Amygdala (tissue), 56 donors: Measurements from ENCODE around the gene HINT1.
"Not testable (repeated sequence)": the region's sequence is repeated elsewhere in the genome, so short reads cannot be mapped to it uniquely, and the experiment has no call there.

ENCODE experiments used
- DNase-seq, 56 donors: peaks; one replicate each; lab custom pipeline; 2025; lab: John Stamatoyannopoulos, UW

HINT1 gene

DNA sequence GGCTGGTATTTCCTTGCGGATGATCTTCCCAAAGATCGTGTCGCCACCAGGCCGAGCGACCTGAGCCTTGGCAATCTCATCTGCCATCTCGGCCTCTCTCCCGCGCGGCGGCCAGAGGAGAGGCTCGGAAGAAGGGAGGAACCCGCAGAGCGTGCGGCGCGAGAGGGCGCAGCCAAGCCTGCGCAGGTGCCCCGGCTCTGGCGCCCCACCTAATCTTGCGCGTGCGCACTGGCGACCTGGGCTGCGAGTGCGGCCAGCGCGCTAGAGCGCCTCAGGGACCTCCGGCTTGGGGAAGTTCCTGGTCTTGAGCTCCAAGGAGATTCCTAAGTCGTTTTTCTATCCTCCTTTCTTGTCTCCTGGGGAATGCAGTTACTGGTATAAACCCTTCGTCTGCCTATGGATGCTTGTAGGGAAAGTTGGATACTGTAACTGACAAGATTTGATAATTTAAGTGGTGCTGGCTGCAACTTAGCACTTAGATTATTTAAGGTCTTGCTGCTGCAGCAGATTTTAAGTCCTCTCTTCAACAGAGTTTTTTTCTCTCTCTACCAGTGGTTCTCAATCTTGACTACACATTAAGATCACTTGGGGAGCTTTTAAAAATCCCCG, at the start of gene HINT1:
Gene HINT1 (minus strand): TSS at position 138 of the 609 bp plus-strand sequence. CDS start 51 bp downstream, at position 87.
- DNase-seq: peak; percentile 23 to 91 (median 75)

DNA sequence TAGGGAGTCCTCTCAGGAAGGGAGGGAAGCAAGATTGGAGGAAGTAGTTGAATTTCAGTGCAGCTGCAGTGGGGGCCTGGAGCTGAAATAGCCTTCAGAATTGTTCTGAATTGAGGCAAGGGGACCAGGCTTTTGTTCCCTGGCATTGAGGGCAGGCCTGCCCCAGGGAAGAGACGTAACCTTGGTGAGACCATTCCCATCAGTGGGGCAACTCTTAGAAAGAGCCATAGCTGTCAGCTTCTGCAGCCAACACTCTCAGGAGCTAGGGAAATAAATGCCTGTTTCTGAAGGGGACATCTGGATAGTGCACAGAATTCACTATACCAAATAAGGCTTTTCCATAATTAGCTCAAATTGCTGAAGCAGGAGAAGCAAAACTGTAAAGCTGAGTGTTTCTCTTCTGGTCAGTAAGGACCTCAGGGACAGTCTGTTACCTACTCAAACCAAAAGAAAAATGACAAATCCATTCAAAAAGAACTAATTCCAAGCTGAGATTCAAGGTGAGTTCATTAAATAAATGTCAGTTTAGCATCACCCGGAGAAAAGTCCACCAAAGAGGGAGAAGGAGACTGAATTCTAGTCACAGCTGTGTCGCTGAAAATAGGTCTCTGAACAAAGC, 49.7 kb upstream of the HINT1 start:
- DNase-seq: no peak

GRCh38 chr5:131212471-131213021, 47.5 kb upstream of the HINT1 start:
- DNase-seq: no peak

DNA sequence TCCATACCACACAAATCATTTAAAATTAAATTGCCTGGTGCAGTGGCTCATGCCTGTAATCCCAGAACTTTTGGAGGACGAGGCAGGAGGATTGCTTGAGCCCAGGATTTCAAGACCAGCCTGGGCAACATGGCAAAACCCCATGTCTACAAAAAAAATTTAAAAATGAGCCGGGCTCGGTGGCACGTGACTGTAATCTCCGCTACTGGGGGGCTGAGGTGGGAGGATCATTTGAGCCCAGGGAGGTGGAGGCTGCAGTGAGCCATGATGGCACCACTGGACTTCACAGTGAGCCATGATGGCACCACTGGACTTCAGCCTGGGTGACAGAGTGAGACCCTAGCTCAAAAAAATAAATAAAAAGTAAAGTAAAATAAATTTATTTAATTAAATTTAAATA, 46.6 kb upstream of the HINT1 start:
- DNase-seq: no peak

DNA sequence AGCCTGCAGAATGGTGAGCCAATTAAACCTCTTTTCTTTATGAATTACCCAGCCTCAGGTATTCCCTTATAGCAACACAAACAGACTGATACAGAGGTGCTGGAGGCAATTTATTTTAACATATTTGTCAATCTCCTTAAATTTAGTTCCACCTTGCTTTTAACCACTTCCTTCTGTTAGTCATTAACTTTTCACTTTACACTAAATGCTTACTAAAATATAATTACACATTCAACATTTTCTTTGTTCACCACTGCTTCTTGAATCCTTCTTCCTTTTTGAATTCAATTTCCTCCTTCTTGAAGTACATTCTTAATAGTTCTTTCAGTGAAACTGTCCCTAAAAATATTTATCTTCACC, 45.1 kb upstream of the HINT1 start:
- DNase-seq: no peak

DNA sequence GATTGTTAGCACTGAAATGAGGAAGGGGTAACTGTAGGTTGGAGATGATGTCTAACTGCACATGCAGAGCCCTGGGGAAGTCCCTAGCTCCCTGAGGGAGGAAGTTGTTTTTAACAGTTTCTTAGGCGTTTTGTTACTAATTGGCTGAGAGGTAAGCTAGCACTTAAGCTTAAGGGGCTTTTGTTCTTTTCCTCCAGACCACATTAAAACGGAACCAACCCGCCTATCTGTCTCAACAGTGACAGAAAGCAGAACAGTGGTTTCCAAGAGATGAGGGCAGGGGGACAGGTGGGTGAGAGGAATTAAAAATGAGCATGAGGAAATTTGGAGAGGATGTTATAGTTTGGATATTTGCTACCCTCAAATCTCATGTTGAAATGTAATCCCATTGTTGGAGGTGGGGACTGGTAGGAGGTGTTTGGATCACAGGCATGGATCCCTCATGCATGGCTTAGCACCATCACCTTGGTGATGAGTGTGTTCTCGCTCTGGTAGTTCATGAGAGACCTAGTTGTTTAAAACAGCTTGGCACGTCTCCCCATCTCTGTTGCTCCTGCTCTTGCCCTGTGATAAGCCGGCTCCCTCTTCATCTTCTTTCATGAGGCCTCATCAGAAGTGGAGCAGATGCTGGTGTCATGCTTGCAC, 44.6 kb upstream of the HINT1 start:
- DNase-seq: peak in 1 of 56 donors; percentile 5

DNA sequence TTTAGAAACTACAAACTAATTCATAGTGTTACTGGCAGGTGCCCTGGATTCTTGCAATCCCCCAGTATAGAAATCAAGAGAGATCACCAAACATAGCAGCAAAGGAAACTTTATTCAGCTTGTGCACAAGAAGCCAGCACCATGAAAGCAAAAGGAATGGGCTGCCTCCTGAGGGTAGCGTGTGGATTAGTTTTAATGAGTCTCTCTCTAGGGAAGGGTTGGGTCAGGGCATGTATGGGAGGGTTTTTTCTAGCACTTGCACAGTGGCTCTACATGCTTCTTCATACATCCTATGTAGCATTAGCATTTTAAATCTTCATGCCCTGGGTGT, 44.1 kb upstream of the HINT1 start:
- DNase-seq: no peak

DNA sequence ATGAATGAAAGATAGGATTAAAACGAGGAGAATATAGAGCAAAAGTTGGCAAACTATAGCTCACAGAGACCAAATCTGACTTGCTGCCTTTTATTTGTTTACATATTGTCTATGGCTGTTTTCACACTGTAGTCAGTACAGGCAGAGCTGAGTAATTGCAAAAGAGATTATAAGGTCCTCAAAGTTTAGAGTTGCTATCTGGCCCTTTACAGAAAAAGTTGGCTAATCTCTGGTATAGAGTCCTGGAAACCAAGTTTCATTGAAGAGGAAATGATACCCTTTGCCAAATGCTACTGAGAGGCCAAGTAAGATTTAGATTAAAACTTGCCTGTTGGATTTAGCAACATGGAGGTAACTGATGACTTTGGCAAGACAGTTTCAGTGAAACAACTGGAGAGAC, 41.7 kb upstream of the HINT1 start:
- no peak for DNase-seq

DNA sequence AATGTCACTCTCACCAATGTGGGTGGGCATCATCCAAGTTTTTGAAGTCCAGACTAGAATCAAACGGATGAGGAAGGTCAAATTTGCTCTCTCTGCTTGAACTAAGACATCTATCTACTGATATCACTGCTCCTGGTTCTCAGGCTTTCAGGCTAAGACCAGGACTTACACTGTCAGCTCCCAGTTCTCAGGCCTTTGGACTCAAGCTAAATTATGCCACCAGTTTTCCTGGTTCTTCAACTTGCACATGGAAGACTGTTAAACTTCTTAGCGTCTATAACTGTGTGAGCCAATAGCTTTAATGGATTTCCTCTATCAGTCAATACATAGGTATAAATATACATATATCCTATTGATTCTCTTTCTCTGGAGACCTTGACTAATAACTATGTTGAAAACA, 41.0 kb upstream of the HINT1 start:
- no peak for DNase-seq

- DNase-seq: no peak
These were observed 39.9 kb upstream of the HINT1 start for GRCh38 chr5:131204964-131205363.

DNA sequence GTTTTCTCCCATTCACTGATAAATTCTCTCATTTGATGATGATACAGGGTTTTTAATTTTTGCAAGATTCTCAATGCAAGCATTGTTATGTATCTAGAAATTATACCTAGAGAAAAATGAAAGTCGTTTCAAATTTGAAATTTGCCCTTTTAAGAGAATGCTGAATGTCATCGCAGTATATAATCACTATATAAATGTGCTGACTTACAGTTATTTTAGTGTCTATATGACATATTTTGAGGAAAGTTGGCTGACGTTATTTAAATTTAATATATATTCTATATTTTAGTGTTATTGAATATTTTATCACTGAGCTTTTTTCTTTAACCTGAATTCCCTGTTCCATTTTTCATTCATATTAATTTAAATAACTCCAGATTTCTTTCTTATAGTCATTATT, 35.5 kb upstream of the HINT1 start:
- DNase-seq: no peak

GRCh38 chr5:131198625-131199024, 33.6 kb upstream of the HINT1 start:
- DNase-seq: no peak

- DNase-seq: no peak
These were observed 31.3 kb upstream of the HINT1 start for GRCh38 chr5:131196331-131196730.

DNA sequence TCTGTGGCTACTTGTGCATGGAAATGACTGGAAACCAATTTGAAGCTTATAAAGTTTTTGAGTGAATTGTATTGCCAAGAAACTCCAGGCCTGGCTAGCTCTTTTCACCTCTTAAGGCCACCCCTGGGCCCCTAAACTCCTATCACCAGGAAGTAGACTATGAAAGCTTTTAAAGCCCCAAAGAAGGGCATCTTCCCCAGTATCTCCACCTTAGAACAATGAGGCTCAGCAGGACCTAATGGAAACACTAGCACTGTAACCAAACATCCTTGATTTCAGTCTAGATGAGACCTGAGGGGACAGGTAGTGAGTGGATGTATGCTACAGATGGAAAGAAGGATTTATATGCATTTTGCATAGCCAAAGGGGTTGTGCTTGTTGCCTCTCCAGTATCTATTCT, 30.6 kb upstream of the HINT1 start:
- DNase-seq: no peak

DNA sequence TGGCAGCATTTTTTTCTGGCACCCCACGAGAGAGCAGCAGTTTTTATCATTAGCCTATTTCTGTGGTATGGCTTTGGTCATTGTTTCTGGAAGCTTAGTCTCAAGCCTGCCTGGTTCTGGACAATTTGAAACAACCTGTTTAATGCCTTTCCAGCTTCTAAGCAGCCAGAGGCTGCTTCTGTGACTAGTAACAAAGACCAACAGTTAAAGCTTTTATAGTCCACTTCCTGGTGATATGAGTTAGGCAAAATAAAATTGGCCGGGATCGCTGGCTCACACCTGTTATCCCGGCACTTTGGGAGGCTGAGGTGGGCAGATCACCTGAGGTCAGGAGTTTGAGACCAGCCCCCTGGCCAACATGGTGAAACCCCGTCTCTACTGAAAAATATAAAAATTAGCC, 29.7 kb upstream of the HINT1 start:
- no peak for DNase-seq

DNA sequence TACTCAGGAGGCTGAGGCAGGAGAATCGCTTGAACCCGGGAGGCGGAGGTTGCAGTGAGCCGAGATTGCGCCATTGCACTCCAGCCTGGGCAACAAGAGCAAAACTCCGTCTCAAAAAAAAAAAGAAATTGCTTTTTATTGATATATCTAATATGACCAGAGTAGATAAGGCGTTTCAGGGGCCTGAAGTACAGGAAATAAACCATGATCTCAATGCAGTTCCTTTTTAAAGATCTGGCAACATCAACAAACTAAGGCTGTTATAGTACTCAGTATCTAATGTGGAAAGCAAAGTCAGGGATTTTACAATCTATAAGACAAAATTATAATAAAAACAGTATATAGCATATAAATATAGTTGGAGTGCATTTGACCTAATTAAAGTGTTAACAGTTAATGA, 28.8 kb upstream of the HINT1 start:
- not testable (repeated sequence) for DNase-seq

DNA sequence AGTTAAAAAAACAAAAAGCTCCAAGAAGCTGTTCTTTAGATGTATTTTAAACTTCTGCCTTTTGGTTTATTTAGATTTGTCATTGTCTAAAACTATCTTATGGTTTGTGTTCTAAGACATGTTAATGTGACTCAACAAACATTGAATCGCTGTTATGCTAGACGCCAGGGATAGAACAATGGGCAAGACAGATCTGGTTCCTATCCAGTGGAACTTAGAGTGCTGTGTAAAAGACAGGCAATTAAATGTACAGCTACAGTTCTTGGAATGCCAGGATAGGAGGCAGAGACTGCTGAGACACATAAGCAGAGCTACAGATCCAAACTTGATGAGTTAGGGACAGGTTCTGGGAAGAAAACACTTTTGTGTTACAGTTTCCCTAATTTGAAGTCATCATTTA, 28.1 kb upstream of the HINT1 start:
- peak in 1 of 56 donors; percentile 12 for DNase-seq

DNA sequence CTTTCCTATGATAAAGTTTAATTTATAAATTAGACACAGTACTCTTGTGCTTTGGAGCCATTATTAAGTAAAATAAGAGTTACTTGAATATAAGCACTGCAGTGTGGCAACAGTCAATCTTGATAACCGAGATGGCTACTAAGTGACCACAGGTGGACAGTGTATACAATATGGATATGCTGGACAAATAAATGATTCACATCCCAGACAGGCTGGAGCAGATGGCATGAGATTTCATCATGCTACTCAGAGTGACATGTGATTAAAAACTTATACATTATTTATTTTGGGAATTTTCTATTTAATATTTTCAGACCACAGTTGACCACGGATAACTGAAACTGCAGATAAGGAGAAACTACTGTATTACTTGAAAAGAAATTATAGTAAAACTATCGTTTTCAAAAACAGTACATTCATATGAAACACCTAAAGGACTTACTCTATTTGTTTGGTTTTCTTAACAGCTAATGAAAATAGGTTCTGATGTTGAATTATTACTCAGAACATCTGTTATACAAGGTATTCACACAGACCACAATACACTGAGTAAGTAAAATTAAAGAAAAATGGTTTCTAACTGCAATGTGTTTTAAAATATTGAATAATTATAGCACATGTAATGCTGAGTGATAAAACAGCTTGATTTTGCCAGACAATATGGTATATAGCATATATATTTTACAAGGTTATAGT, 21.7 kb upstream of the HINT1 start:
- no peak for DNase-seq

DNA sequence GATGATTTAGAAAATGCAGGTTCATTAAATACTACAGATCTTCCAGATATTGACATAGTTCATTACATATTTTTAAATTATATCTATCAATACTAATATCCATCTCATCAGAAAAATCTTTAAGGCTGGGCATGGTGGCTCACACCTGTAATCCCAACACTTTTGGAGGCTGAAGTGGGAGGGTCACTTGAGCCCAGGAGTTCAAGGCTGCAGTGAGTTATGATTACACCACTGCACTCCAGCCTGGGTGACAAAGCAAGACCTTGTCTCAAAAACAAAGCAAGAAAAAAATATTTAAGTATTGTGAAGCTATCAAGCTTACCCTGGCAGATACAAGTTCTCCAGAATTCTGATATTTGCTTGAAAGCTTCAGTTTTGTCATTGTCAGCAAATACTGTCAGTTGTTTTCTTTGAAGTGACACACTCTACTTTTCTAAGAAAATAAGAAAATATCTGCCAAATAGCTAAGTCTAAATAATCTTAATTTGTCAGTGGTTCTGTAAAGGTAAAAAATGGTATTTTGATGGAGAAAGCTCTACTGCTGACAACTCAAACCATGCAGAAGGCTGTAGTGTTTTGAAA, 20.6 kb upstream of the HINT1 start:
- DNase-seq: no peak

- DNase-seq: no peak
These were observed 17.8 kb upstream of the HINT1 start for GRCh38 chr5:131182839-131183238.

DNA sequence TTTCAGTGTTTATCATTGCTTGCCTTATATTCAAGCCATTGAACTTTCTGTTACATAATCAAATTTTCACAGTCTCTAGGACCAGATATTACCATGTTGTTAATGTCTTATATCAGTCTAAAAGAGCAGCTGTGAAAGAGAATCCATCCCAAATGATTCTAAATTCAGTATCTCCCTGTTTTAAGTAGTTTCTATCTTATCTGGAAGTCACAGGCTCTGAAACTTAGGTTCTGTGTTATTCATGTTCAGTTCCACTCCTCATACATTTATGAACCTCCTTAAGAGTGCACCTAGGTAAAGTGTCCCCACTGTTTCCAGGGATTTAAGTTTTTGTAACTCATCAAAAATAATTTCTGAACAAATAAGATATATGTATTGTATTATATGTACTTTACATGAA, 15.4 kb upstream of the HINT1 start:
- no peak for DNase-seq
